HepG2 (cell line): ENCODE results near the gene CDK15. TPM values are rescaled to one million over a fixed set of nuclear protein-coding genes. Genes with fewer than 3 reads are reported as not detected.

Experiments used
- ATAC-seq: fragments of 200-7000 bp; cut with Tn5 transposase; 3 replicates; pipeline ENCODE4 v1.9.1; 2020; ENCODE audit warnings: mild to moderate bottlenecking, moderate library complexity
- BruUV-seq: library from RNA; stranded (reverse); fragments of 400-500 nt; replicated peaks from 2 replicates; lab custom pipeline; 2021; lab: Mats Ljungman, UMichigan
- CTCF ChIA-PET: fragments of 300-600 bp; formaldehyde crosslinking; extraction: SDS; loops from one replicate; lab custom pipeline; 2021; ENCODE audit warnings: low total read pairs, inconsistent platforms, low intra/inter-chr PET ratio; lab: Yijun Ruan, JAX
- POLR2A ChIA-PET: fragments of 350-600 bp; sonication (Branson Sonifier 250); formaldehyde crosslinking; loops from one replicate; lab custom pipeline; 2020; ENCODE audit warnings: antibody characterized with exemption, inconsistent platforms; lab: Yijun Ruan, JAX
- DNase-seq: peaks from one replicate; pipeline ENCODE4 v3.0.0-alpha.2; 2015; ENCODE audit warnings: low spot score
- FAIRE-seq: peaks from 3 replicates; lab custom pipeline; 2011; peaks lifted over from hg19 to GRCh38; lab: Jason Lieb, UNC
- H2AFZ ChIP-seq: one replicate; pipeline ENCODE4 v1.6.1; 2011; ENCODE audit warnings: low read length, inconsistent platforms
- H3K27ac ChIP-seq: fragments of 300-600 bp; 3 replicates; pipeline ENCODE4 v1.8.0; 2011; ENCODE audit warnings: mixed run types, mild to moderate bottlenecking, mixed read lengths, low read length, inconsistent platforms; ENCODE audit not compliant: insufficient read depth; ENCODE audit errors: extremely low read length
- H3K27me3 ChIP-seq, 2 experiments: fragments of 200-600 bp in 1 of 2; 2 replicates in 1 of 2; 3 replicates in 1 of 2; pipeline versions ENCODE4 v1.6.0 to v1.8.0; 2011; ENCODE audit warnings: low read length in 2 of 2, mild to moderate bottlenecking in 2 of 2, moderate library complexity in 2 of 2, inconsistent platforms in 1 of 2; ENCODE audit not compliant: insufficient read depth in 2 of 2, control insufficient read depth in 1 of 2
- H3K36me3 ChIP-seq, 2 experiments: fragments of 200-600 bp in 1 of 2; replicated peaks in 1 of 2; 2 replicates in 1 of 2; 3 replicates in 1 of 2; pipeline versions ENCODE4 v1.5.1 to v1.8.0; 2011; ENCODE audit warnings: low read length in 2 of 2, inconsistent platforms in 1 of 2; ENCODE audit not compliant: insufficient read depth in 2 of 2, control insufficient read depth in 1 of 2
- H3K4me1 ChIP-seq: 2 replicates; pipeline ENCODE4 v1.5.1; 2012; ENCODE audit warnings: low read length, inconsistent platforms; ENCODE audit not compliant: insufficient read depth
- H3K4me2 ChIP-seq: 2 replicates; pipeline ENCODE4 v1.6.0; 2011; ENCODE audit warnings: low read depth, low read length, inconsistent platforms
- H3K4me3 ChIP-seq, 3 experiments: fragments of 200-600 bp in 1 of 3; sonication (generic), shearing (Covaris generic) in 1 of 3; replicated peaks in 1 of 3; 2 replicates each; pipeline ENCODE4 v1.5.1; 2011 to 2016; ENCODE audit warnings: low read length in 3 of 3, inconsistent platforms in 2 of 3, low read depth in 2 of 3, mild to moderate bottlenecking in 2 of 3, control low read depth in 1 of 3, mixed read lengths in 1 of 3; ENCODE audit not compliant: insufficient read depth in 1 of 3
- H3K79me2 ChIP-seq: one replicate; pipeline ENCODE4 v1.6.1; 2011; ENCODE audit warnings: low read length, inconsistent platforms; ENCODE audit not compliant: insufficient read depth
- H3K9ac ChIP-seq: 2 replicates; pipeline ENCODE4 v1.6.0; 2011; ENCODE audit warnings: mild to moderate bottlenecking, low read depth, low read length, inconsistent platforms; ENCODE audit not compliant: insufficient read depth
- H3K9me3 ChIP-seq: 2 replicates; pipeline ENCODE4 v1.5.1; 2012; ENCODE audit warnings: mild to moderate bottlenecking, low read length
- H4K20me1 ChIP-seq: 2 replicates; pipeline ENCODE4 v1.6.0; 2011; ENCODE audit warnings: inconsistent platforms, mild to moderate bottlenecking, low read length, moderate library complexity; ENCODE audit not compliant: insufficient read depth
- ARID2 ChIP-seq: sonication (generic); formaldehyde crosslinking; IDR thresholded peaks from 2 replicates; pipeline ENCODE4 v1.8.1; 2022; ENCODE audit warnings: mild to moderate bottlenecking, missing genetic modification reagents, borderline replicate concordance
- CBX2 ChIP-seq, 2 experiments: fragments of 200-600 bp in 1 of 2; sonication (generic); formaldehyde crosslinking in 1 of 2; IDR thresholded peaks; 2 replicates each; pipeline versions ENCODE4 v1.7.0 to v1.8.1; 2018 to 2022; ENCODE audit warnings: low read depth in 2 of 2, low read length in 1 of 2, mild to moderate bottlenecking in 1 of 2, missing genetic modification reagents in 1 of 2
- CC2D1A ChIP-seq: sonication (generic); formaldehyde crosslinking; IDR thresholded peaks from 2 replicates; pipeline ENCODE4 v1.8.1; 2023; ENCODE audit warnings: mild to moderate bottlenecking, missing genetic modification reagents
- ESRRA ChIP-seq: sonication (generic); formaldehyde crosslinking; IDR thresholded peaks from 2 replicates; pipeline ENCODE4 v1.5.1; 2020; ENCODE audit warnings: mild to moderate bottlenecking, low read depth, missing genetic modification reagents
- ETV5 ChIP-seq: IDR thresholded peaks from 2 replicates; pipeline ENCODE4 v1.6.1; 2018; ENCODE audit warnings: missing biosample characterization, missing genetic modification reagents, inconsistent platforms, borderline replicate concordance
- GATAD1 ChIP-seq: IDR thresholded peaks from 2 replicates; pipeline ENCODE4 v1.6.1; 2016; ENCODE audit warnings: missing genetic modification reagents, missing compliant biosample characterization
- GTF2F1 ChIP-seq: fragments of 150-350 bp; IDR thresholded peaks from 2 replicates; pipeline ENCODE4 v1.6.1; 2014; ENCODE audit warnings: low read length
- HOXA3 ChIP-seq: sonication (generic); formaldehyde crosslinking; IDR thresholded peaks from 2 replicates; pipeline ENCODE4 v1.5.0; 2020; ENCODE audit warnings: missing genetic modification reagents
- KDM5A ChIP-seq: fragments of 200-600 bp; sonication (generic); IDR thresholded peaks from 2 replicates; pipeline ENCODE4 v1.7.0; 2018; ENCODE audit warnings: antibody characterized with exemption, mild to moderate bottlenecking, low read length, borderline replicate concordance
- MATR3 ChIP-seq: sonication (generic); formaldehyde crosslinking; IDR thresholded peaks from 2 replicates; pipeline ENCODE4 v1.4.0; 2020; ENCODE audit warnings: missing genetic modification reagents
- NCOR1 ChIP-seq: fragments of 200-600 bp; sonication (generic); IDR thresholded peaks from 2 replicates; pipeline ENCODE4 v1.7.0; 2017; ENCODE audit warnings: antibody characterized with exemption, low read length, borderline replicate concordance
- NPAS2 ChIP-seq: sonication (generic); formaldehyde crosslinking; IDR thresholded peaks from 2 replicates; pipeline ENCODE4 v1.8.0; 2022; ENCODE audit warnings: mild to moderate bottlenecking, missing genetic modification reagents, borderline replicate concordance
- SRF ChIP-seq: IDR thresholded peaks from 2 replicates; pipeline ENCODE4 v1.6.1; 2011; ENCODE audit warnings: mild to moderate bottlenecking, low read depth, low read length, moderate library complexity
- ZBTB42 ChIP-seq: sonication (generic); formaldehyde crosslinking; IDR thresholded peaks from 2 replicates; pipeline ENCODE4 v1.5.0; 2020; ENCODE audit warnings: mild to moderate bottlenecking, missing genetic modification reagents
- ZNF569 ChIP-seq: sonication (generic); formaldehyde crosslinking; IDR thresholded peaks from 2 replicates; pipeline ENCODE4 v1.5.0; 2020; ENCODE audit warnings: mild to moderate bottlenecking, missing genetic modification reagents, moderate library complexity, borderline replicate concordance
- ZNF616 ChIP-seq: sonication (generic); formaldehyde crosslinking; IDR thresholded peaks from 2 replicates; pipeline ENCODE4 v1.5.0; 2020; ENCODE audit warnings: low read depth, mild to moderate bottlenecking, missing genetic modification reagents
- ZNF790 ChIP-seq: sonication (generic); formaldehyde crosslinking; IDR thresholded peaks from 2 replicates; pipeline ENCODE4 v1.8.0; 2022; ENCODE audit warnings: missing genetic modification reagents, mild to moderate bottlenecking, borderline replicate concordance
- in situ Hi-C: cut with HindIII; loops from 2 replicates; pipeline ENCODE4 v1.10.0; 2017; ENCODE audit warnings: low pct_unique_long_range_greater_than_20kb; ENCODE audit not compliant: extremely low pct_ligation_motif_present
- intact Hi-C: fragments of 100-400 bp; cut with micrococcal nuclease; formaldehyde crosslinking; loops from one replicate; pipeline ENCODE4 v1.10.0; 2022; ENCODE audit not compliant: unreplicated experiment
- polyA plus RNA-seq, 8 experiments: library from polyadenylated mRNA; depleted of rRNA in 3 of 8; stranded (reverse) in 7 of 8; unstranded in 1 of 8; fragments of >200 nt; fragmentation: Illumina TruSeq in 4 of 8; extraction: Trizol in 4 of 8; gene quantifications; 2 replicates each; pipeline versions ENCODE4 v1.2.1 to v1.2.3, GENCODE V29; 2011 to 2016; ENCODE audit warnings: low read depth in 4 of 8, missing spikeins in 1 of 8, mixed read lengths in 1 of 8; ENCODE audit not compliant: insufficient read depth in 1 of 8
- total RNA-seq, 5 experiments: library from RNA; depleted of rRNA; stranded (reverse); fragments of >200 nt; fragmentation: Illumina TruSeq; extraction: Trizol; gene quantifications; 2 replicates each; pipeline ENCODE4 v1.2.3, GENCODE V29; 2016; ENCODE audit warnings: low read depth in 1 of 5
- TF ChIP-seq, protein P1 (sequence below): sonication (generic); formaldehyde crosslinking; IDR thresholded peaks from 2 replicates; pipeline ENCODE4 v1.5.1; 2020; ENCODE audit warnings: missing genetic modification reagents, mild to moderate bottlenecking, borderline replicate concordance
- TF ChIP-seq, protein P2 (sequence below): sonication (generic); formaldehyde crosslinking; conservative IDR thresholded peaks from 2 replicates; pipeline ENCODE4 v1.8.0; 2022; ENCODE audit warnings: low read depth, missing genetic modification reagents

The CDK15 gene
- total and polyA plus RNA-seq, 2 of the 13 experiments (the other 11 are each of a cell fraction or from before 2014, with no cell fraction given): not detected

DNA sequence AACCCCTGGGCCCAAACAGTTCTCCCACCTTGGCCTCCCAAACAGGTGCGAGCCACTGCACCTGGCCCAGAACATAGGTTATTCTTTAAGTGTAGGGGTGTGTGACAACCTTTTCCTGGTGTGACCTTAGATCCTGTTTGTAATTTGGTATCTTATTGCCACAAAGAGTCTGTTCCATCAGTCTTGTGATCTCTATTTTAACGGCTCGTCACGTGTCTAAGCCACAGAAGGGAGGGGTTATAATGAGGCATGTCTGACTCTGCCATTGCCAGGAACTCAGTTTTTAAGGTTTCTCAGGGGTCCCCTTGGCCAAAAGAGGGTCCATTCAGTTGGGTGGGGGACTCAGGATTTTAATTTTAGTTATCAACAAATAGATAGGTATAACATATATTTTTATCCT is 21.2 kb upstream of the CDK15 start (continued):
- TF ChIP-seq CBX2 (IDR thresholded peaks at IDR 0.05; ENCODE audit: low read depth, low read length) (no peak), CBX2 (CRISPR knock-in tag; IDR thresholded peaks at IDR 0.05; ENCODE audit: low read depth) (no peak)

DNA sequence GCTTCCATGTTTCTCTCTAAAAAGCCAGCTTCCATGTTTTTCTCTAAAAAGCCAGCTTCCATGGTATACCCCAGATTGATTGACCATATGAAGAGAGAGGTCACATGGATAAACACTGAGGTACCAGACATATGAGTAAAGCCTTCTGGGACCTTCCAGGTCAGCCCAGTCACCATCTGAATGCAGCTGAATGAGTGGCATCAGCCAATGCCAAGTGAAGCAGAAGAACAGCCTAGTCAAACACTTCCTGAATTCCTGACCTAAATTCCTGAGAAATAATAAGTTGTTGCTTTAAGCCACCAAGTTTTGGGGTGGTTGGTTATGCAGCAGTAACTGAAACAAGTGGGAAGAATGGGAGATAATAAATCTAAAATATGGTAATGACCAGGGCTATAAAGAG is 19.9 kb upstream of the CDK15 start:
- Histone ChIP-seq H3K27ac (no peak overlapping the region), H3K4me3 (no peak overlapping the region), H2AFZ (no peak overlapping the region), H4K20me1 (no peaks in the 10 kb centered on the region), H3K36me3 (no peaks in the 10 kb centered on the region), H3K9me3 (no peaks in the 10 kb centered on the region), H3K79me2 (no peaks in the 10 kb centered on the region), H3K4me2 (no peak overlapping the region), H3K4me1 (peaks cover 14% of the 10 kb centered on the region), H3K9ac (no peak overlapping the region), H3K27me3 (peaks cover 0 to 2% of the 10 kb centered on the region in 2 experiments; a peak in 2 of 5 replicates)
- ATAC-seq (no peak), DNase-seq (no peak), FAIRE-seq (no peak)
- BruUV-seq: no TSS peak
- in situ Hi-C loops: no loop called here
- intact Hi-C loops: loop anchor here (10.0 kb wide), 1 partner anchor 552 kb away; no protein-coding TSS in a partner anchor
- ChIA-PET CTCF (no interaction called here), POLR2A (no interaction called here)
- no peak for TF ChIP-seq KDM5A
- no peak for TF ChIP-seq GATAD1
- TF ChIP-seq HOXA3 (CRISPR knock-in tag): no peak
- no peak for TF ChIP-seq MATR3 (CRISPR knock-in tag)
- TF ChIP-seq SRF: no peak
- TF ChIP-seq ARID2 (CRISPR knock-in tag): no peak
- no peak for TF ChIP-seq ZNF790 (CRISPR knock-in tag)
- TF ChIP-seq, protein P1, sequence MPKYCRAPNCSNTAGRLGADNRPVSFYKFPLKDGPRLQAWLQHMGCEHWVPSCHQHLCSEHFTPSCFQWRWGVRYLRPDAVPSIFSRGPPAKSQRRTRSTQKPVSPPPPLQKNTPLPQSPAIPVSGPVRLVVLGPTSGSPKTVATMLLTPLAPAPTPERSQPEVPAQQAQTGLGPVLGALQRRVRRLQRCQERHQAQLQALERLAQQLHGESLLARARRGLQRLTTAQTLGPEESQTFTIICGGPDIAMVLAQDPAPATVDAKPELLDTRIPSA (CRISPR knock-in tag): no peak
- TF ChIP-seq, protein P2, sequence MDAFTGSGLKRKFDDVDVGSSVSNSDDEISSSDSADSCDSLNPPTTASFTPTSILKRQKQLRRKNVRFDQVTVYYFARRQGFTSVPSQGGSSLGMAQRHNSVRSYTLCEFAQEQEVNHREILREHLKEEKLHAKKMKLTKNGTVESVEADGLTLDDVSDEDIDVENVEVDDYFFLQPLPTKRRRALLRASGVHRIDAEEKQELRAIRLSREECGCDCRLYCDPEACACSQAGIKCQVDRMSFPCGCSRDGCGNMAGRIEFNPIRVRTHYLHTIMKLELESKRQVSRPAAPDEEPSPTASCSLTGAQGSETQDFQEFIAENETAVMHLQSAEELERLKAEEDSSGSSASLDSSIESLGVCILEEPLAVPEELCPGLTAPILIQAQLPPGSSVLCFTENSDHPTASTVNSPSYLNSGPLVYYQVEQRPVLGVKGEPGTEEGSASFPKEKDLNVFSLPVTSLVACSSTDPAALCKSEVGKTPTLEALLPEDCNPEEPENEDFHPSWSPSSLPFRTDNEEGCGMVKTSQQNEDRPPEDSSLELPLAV (CRISPR knock-in tag): no peak
- no peak for TF ChIP-seq ETV5 (CRISPR knock-in tag)
- no peak for TF ChIP-seq NCOR1
- TF ChIP-seq ZNF569: no peak
- no peak for TF ChIP-seq ZBTB42 (CRISPR knock-in tag)
- no peak for TF ChIP-seq NPAS2
- no peak for TF ChIP-seq ZNF616 (CRISPR knock-in tag)
- TF ChIP-seq ESRRA (CRISPR knock-in tag): no peak
- TF ChIP-seq GTF2F1: no peak
- TF ChIP-seq CC2D1A (CRISPR knock-in tag): no peak
